Head of caudate nucleus (tissue), 42 donors: ENCODE measurements around the gene PTPN1.
"Not testable (repeated sequence)": the region's sequence is repeated elsewhere in the genome, so short reads cannot be mapped to it uniquely, and the experiment has no call there.

Experiments used
- DNase-seq, 42 donors: peaks; one replicate each; pipeline versions ENCODE4 v3.0.0 to v3.0.0-alpha.2; 2020 to 2021; ENCODE audit warnings: mixed read lengths in 7 of 42
- intact Hi-C: fragments of 100-400 bp; cut with DNase I; formaldehyde crosslinking; loops from one replicate; pipeline ENCODE4 v1.15.0; 2022

Gene PTPN1

GRCh38 chr20:50594591-50595432 lies 84.6 kb downstream of the PTPN1 start:
- no peak for DNase-seq
- intact Hi-C loops, result no loop called here

- intact Hi-C loops, result no loop called here
- no peak for DNase-seq
These were observed 85.3 kb downstream of the PTPN1 start for GRCh38 chr20:50595433-50595895.

GRCh38 chr20:50595988-50596693 lies 86.0 kb downstream of the PTPN1 start:
- no peak for DNase-seq
- intact Hi-C loops, result no loop called here

GRCh38 chr20:50596694-50597021 lies 86.5 kb downstream of the PTPN1 start:
- intact Hi-C loops, result no loop called here
- DNase-seq, result no peak

GRCh38 chr20:50597406-50597969 lies 87.3 kb downstream of the PTPN1 start:
- DNase-seq, result no peak
- intact Hi-C loops, result no loop called here

- intact Hi-C loops, result no loop called here
- DNase-seq, result no peak
These were observed 87.9 kb downstream of the PTPN1 start for GRCh38 chr20:50598074-50598473.

GRCh38 chr20:50598768-50599167 lies 88.6 kb downstream of the PTPN1 start:
- intact Hi-C loops, DNase-seq: not testable (repeated sequence)

- intact Hi-C loops, result no loop called here
- no peak for DNase-seq
These were observed 90.2 kb downstream of the PTPN1 start for GRCh38 chr20:50600281-50600895.

- DNase-seq, result no peak
- intact Hi-C loops, result no loop called here
These were observed 91.6 kb downstream of the PTPN1 start for GRCh38 chr20:50601511-50602431.

GRCh38 chr20:50602432-50603088 lies 92.4 kb downstream of the PTPN1 start:
- DNase-seq, result no peak
- intact Hi-C loops, result no loop called here

- intact Hi-C loops, result no loop called here
- DNase-seq, result no peak
These were observed 94.3 kb downstream of the PTPN1 start for GRCh38 chr20:50604451-50604850.

GRCh38 chr20:50605136-50605535 lies 95.0 kb downstream of the PTPN1 start:
- intact Hi-C loops, result no loop called here

GRCh38 chr20:50607436-50607835 lies 97.3 kb downstream of the PTPN1 start:
- DNase-seq, result no peak
- intact Hi-C loops, result no loop called here

More at GRCh38 chr20:50605136-50605535, 95.0 kb downstream of the PTPN1 start:
- DNase-seq, result no peak

GRCh38 chr20:50607850-50608749 lies 97.9 kb downstream of the PTPN1 start:
- intact Hi-C loops, result no loop called here
- DNase-seq, result no peak

GRCh38 chr20:50608750-50609104 lies 98.5 kb downstream of the PTPN1 start:
- no peak for DNase-seq
- intact Hi-C loops, result no loop called here

GRCh38 chr20:50609438-50609989 lies 99.3 kb downstream of the PTPN1 start:
- no peak for DNase-seq

GRCh38 chr20:50610212-50610718 lies 100.1 kb downstream of the PTPN1 start:
- intact Hi-C loops, result no loop called here
- no peak for DNase-seq

More at GRCh38 chr20:50609438-50609989, 99.3 kb downstream of the PTPN1 start:
- intact Hi-C loops, result no loop called here
